HCT116 (cell line): Measurements from ENCODE around the gene NEURL2. TPM values are rescaled to one million over a fixed set of nuclear protein-coding genes. Genes with fewer than 3 reads are reported as not detected.

ENCODE experiments used
- ATAC-seq: fragments of 200-7000 bp; cut with Tn5 transposase; 2 replicates; pipeline ENCODE4 v1.9.1; 2020; ENCODE audit warnings: mild to moderate bottlenecking, moderate library complexity
- BruUV-seq: library from RNA; stranded (reverse); fragments of 400-500 nt; replicated peaks from 2 replicates; lab custom pipeline; 2021; lab: Mats Ljungman, UMichigan
- CTCF ChIA-PET: fragments of 300-600 bp; sonication (Branson Sonifier 250); formaldehyde crosslinking; loops from one replicate; lab custom pipeline; 2021; ENCODE audit warnings: antibody characterized with exemption; lab: Charles Lee
- POLR2A ChIA-PET: fragments of 300-600, 350-600 bp; sonication (Branson Sonifier 250); formaldehyde crosslinking; loops from one replicate; lab custom pipeline; 2021; ENCODE audit warnings: antibody characterized with exemption; lab: Charles Lee
- RAD21 ChIA-PET, 2 experiments: fragments of 300-600 bp; sonication (Branson Sonifier 250); formaldehyde crosslinking; loops; one replicate each; lab custom pipeline; 2023; ENCODE audit warnings: low total read pairs in 2 of 2; ENCODE audit not compliant: uncharacterized antibody in 2 of 2, unreplicated experiment in 2 of 2, low non-redundant PET in 1 of 2; lab: Charles Lee
- DNase-seq: peaks from one replicate; pipeline ENCODE4 v3.0.0-alpha.2; 2010; ENCODE audit warnings: low read depth, low spot score
- H2AFZ ChIP-seq: fragments of 200-600 bp; shearing (Covaris generic), sonication (generic); 2 replicates; pipeline ENCODE4 v1.6.1; 2017; ENCODE audit warnings: low read depth, mixed run types, mixed read lengths, antibody characterized with exemption, low read length; ENCODE audit not compliant: poor library complexity, severe bottlenecking
- H3K27ac ChIP-seq: 2 replicates; pipeline ENCODE4 v1.5.1; 2012; ENCODE audit warnings: low read depth, low read length
- H3K27me3 ChIP-seq: fragments of 200-600 bp; sonication (generic); 2 replicates; pipeline ENCODE4 v1.6.1; 2016; ENCODE audit warnings: mixed run types, low read length, mixed read lengths; ENCODE audit not compliant: insufficient read depth
- H3K36me3 ChIP-seq, 2 experiments: fragments of 200-500 bp in 1 of 2; fragments of 200-600 bp in 1 of 2; sonication (Bioruptor generic) in 1 of 2; sonication (generic) in 1 of 2; 2 replicates each; pipeline versions ENCODE4 v1.5.1 to v1.6.1; 2014 to 2016; ENCODE audit warnings: low read length in 2 of 2, inconsistent platforms in 1 of 2, mixed read lengths in 1 of 2, mixed run types in 1 of 2; ENCODE audit not compliant: insufficient read depth in 2 of 2, control insufficient read depth in 1 of 2
- H3K4me1 ChIP-seq, 2 experiments: fragments of 200-600 bp in 1 of 2; sonication (generic) in 1 of 2; 2 replicates each; pipeline versions ENCODE4 v1.5.1 to v1.6.1; 2012 to 2017; ENCODE audit warnings: low read length in 2 of 2, inconsistent platforms in 1 of 2, mild to moderate bottlenecking in 1 of 2, mixed read lengths in 1 of 2, mixed run types in 1 of 2, moderate library complexity in 1 of 2; ENCODE audit not compliant: insufficient read depth in 2 of 2, control insufficient read depth in 1 of 2
- H3K4me2 ChIP-seq: fragments of 200-600 bp; sonication (generic); 2 replicates; pipeline ENCODE4 v1.6.1; 2017; ENCODE audit warnings: mixed run types, low read length, mixed read lengths
- H3K4me3 ChIP-seq, 2 experiments: fragments of 200-600 bp in 1 of 2; sonication (generic) in 1 of 2; replicated peaks in 1 of 2; 2 replicates each; pipeline ENCODE4 v1.5.1; 2011 to 2016; ENCODE audit warnings: low read length in 2 of 2, control low read depth in 1 of 2, low read depth in 1 of 2, mild to moderate bottlenecking in 1 of 2, mixed read lengths in 1 of 2, mixed run types in 1 of 2
- H3K79me2 ChIP-seq: fragments of 200-600 bp; sonication (generic); 2 replicates; pipeline ENCODE4 v1.6.1; 2017; ENCODE audit warnings: mild to moderate bottlenecking, mixed run types, low read length, moderate library complexity, mixed read lengths; ENCODE audit not compliant: insufficient read depth
- H3K9ac ChIP-seq: fragments of 200-600 bp; sonication (generic); 2 replicates; pipeline ENCODE4 v1.6.1; 2016; ENCODE audit warnings: low read length, mixed read lengths
- H3K9me2 ChIP-seq: fragments of 200-600 bp; sonication (generic), shearing (Covaris generic); 2 replicates; pipeline ENCODE4 v1.6.1; 2017; ENCODE audit warnings: mixed run types, mild to moderate bottlenecking, moderate library complexity; ENCODE audit not compliant: insufficient read depth
- H3K9me3 ChIP-seq, 2 experiments: fragments of 200-500 bp in 1 of 2; fragments of 200-600 bp in 1 of 2; sonication (Bioruptor generic) in 1 of 2; sonication (generic) in 1 of 2; 2 replicates each; pipeline ENCODE4 v1.6.1; 2014 to 2017; ENCODE audit warnings: low read length in 2 of 2, mixed read lengths in 2 of 2, inconsistent platforms in 1 of 2, low read depth in 1 of 2, mild to moderate bottlenecking in 1 of 2, mixed run types in 1 of 2, moderate library complexity in 1 of 2; ENCODE audit not compliant: control insufficient read depth in 1 of 2, insufficient read depth in 1 of 2
- H4K20me1 ChIP-seq: fragments of 200-600 bp; sonication (generic), shearing (Covaris generic); 2 replicates; pipeline ENCODE4 v1.6.1; 2017; ENCODE audit warnings: mixed run types, mild to moderate bottlenecking, moderate library complexity; ENCODE audit not compliant: insufficient read depth
- CEBPB ChIP-seq: IDR thresholded peaks from 2 replicates; pipeline ENCODE4 v1.6.1; 2012; ENCODE audit warnings: low read depth
- EGR1 ChIP-seq: IDR thresholded peaks from 2 replicates; pipeline ENCODE4 v1.6.1; 2012; ENCODE audit warnings: low read depth
- ELF1 ChIP-seq: IDR thresholded peaks from 2 replicates; pipeline ENCODE4 v1.6.1; 2012; ENCODE audit warnings: low read depth, borderline replicate concordance
- EZH2 ChIP-seq: fragments of 200-600 bp; sonication (generic); IDR thresholded peaks from 2 replicates; pipeline ENCODE4 v1.6.1; 2017; ENCODE audit warnings: antibody characterized with exemption, mixed run types
- EZH2phosphoT487 ChIP-seq: fragments of 200-600 bp; IDR thresholded peaks from 2 replicates; pipeline ENCODE4 v1.6.1; 2018; ENCODE audit warnings: antibody characterized with exemption, borderline replicate concordance
- FOSL1 ChIP-seq: IDR thresholded peaks from 2 replicates; pipeline ENCODE4 v1.6.1; 2012; ENCODE audit warnings: low read depth
- JUND ChIP-seq: IDR thresholded peaks from 2 replicates; pipeline ENCODE4 v1.6.1; 2012
- SIN3A ChIP-seq: IDR thresholded peaks from 2 replicates; pipeline ENCODE4 v1.6.1; 2012; ENCODE audit warnings: low read depth
- SP1 ChIP-seq: IDR thresholded peaks from 2 replicates; pipeline ENCODE4 v1.6.1; 2012; ENCODE audit warnings: low read depth
- SRF ChIP-seq: IDR thresholded peaks from 2 replicates; pipeline ENCODE4 v1.6.1; 2012; ENCODE audit warnings: low read depth
- TCF7L2 ChIP-seq: IDR thresholded peaks from 2 replicates; pipeline ENCODE4 v1.7.0; 2011; ENCODE audit warnings: borderline replicate concordance, inconsistent platforms; ENCODE audit not compliant: insufficient read depth, insufficient read length; ENCODE audit errors: extremely low read depth
- YY1 ChIP-seq: IDR thresholded peaks from 2 replicates; pipeline ENCODE4 v1.6.1; 2011; ENCODE audit warnings: low read length, low read depth, moderate library complexity, mild to moderate bottlenecking; ENCODE audit not compliant: insufficient replicate concordance; ENCODE audit errors: extremely low read depth
- ZFX ChIP-seq: fragments of 450-650 bp; IDR thresholded peaks from 2 replicates; pipeline ENCODE4 v1.6.1; 2017
- ZNF274 ChIP-seq: fragments of 200-500 bp; sonication (Bioruptor generic); IDR thresholded peaks from 2 replicates; pipeline ENCODE4 v1.6.1; 2014; ENCODE audit warnings: mild to moderate bottlenecking, low read depth, low read length, inconsistent platforms
- intact Hi-C: fragments of 100-400 bp; cut with micrococcal nuclease; formaldehyde crosslinking; loops from 2 replicates; pipeline ENCODE4 v1.10.0; 2022
- total RNA-seq: library from RNA; stranded (reverse); gene quantifications from one replicate; pipeline ENCODE4 v1.2.1, GENCODE V29; 2021; ENCODE audit not compliant: unreplicated experiment
- TF ChIP-seq, protein P1 (sequence below): IDR thresholded peaks from 2 replicates; pipeline ENCODE4 v1.6.1; 2012
- TF ChIP-seq, protein P2 (sequence below), 3 experiments: fragments of 200-600 bp in 1 of 3; sonication (generic) in 1 of 3; IDR thresholded peaks in 2 of 3; conservative IDR thresholded peaks in 1 of 3; 2 replicates each; pipeline ENCODE4 v1.5.1; 2012 to 2017; ENCODE audit warnings: low read depth in 2 of 3, low read length in 2 of 3, antibody characterized with exemption in 1 of 3, borderline replicate concordance in 1 of 3, control low read depth in 1 of 3, mild to moderate bottlenecking in 1 of 3, mixed read lengths in 1 of 3, mixed run types in 1 of 3, moderate library complexity in 1 of 3; ENCODE audit not compliant: insufficient read depth in 1 of 3
- TF ChIP-seq, protein P3 (sequence below): IDR thresholded peaks from 2 replicates; pipeline ENCODE4 v1.6.1; 2011; ENCODE audit warnings: mild to moderate bottlenecking, low read length, moderate library complexity; ENCODE audit not compliant: insufficient replicate concordance; ENCODE audit errors: extremely low read depth
- TF ChIP-seq, protein P4 (sequence below): IDR thresholded peaks from 2 replicates; pipeline ENCODE4 v1.6.1; 2012

Gene NEURL2
- total RNA-seq, 1 experiment from 2014 or later: 0.96 TPM

DNA sequence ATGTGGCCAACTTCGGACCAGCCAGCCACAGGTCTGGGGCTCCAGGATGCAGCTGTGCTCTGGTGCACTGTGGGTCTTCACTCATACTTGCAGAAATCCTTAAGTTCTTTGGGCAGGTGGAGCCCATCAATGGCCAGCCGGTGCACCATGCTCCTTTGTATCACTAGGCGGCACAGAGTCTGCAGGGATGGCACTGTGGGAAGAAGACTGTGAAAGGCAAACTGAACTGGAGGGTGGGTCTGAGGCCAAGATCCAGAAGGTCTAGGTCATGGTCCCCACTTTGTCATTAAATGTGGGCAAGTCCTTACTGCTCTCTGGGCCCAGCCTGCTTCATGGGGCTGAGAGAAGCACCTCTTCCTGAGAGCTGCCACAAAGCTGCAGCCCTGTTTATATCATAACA, 2.3 kb downstream of the NEURL2 start:
- Histone ChIP-seq H3K79me2 (peaks cover 7% of the 10 kb centered on the region; the same call in 1 of the 2 replicates), H2AFZ (no peak overlapping the region), H3K4me3 (no peak overlapping the region), H3K9me3 (no peaks in the 10 kb centered on the region), H3K4me1 (peaks cover 25 to 37% of the 10 kb centered on the region in 2 experiments), H3K9ac (no peak overlapping the region), H4K20me1 (no peaks in the 10 kb centered on the region), H3K27me3 (no peaks in the 10 kb centered on the region), H3K36me3 (peaks cover 3 to 15% of the 10 kb centered on the region in 2 experiments; a peak in 3 of 4 replicates), H3K27ac (no peak overlapping the region), H3K4me2 (no peak overlapping the region), H3K9me2 (no peaks in the 10 kb centered on the region)
- ChIA-PET CTCF (no interaction called here), RAD21 (no interaction called here), POLR2A (no interaction called here)
- ATAC-seq (no peak), DNase-seq (no peak)
- TF ChIP-seq, protein P1, sequence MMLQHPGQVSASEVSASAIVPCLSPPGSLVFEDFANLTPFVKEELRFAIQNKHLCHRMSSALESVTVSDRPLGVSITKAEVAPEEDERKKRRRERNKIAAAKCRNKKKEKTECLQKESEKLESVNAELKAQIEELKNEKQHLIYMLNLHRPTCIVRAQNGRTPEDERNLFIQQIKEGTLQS: no peak
- no peak for TF ChIP-seq SP1
- intact Hi-C loops: no loop called here
- no TSS peak for BruUV-seq

DNA sequence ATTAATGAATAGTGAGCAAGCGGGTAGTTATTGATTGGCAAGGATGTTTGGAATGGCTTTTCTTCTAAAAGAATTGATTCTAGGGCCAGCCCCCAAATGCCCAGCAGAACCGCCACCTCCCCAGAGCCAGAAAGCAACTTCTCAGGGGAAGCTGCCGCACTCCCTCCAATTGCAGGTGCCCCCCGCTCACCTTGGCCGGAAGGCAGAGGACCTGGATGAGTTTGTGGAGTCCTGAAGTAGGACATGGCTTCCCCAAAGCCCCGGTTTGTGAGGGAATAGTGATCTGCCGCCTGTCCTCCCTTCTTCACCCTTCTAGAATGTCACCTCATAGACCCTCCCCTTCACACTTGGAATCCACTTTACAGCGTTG, 3.7 kb downstream of the NEURL2 start, which contains the start of gene SPATA25:
TSS of gene SPATA25 (minus strand) at position 277 of the 370 bp plus-strand sequence. CDS start at position 245, 32 bp downstream.
- no peaks in the 10 kb centered on the region for H3K9me2 ChIP-seq
- H3K9ac ChIP-seq: no peak within 1 kb of the TSS
- no peak within 1 kb of the TSS for H2AFZ ChIP-seq
- no peak within 1 kb of the TSS for H3K4me2 ChIP-seq
- no peaks in the 10 kb centered on the region for H4K20me1 ChIP-seq
- peaks cover 11% of the 10 kb centered on the region for H3K79me2 ChIP-seq
- BruUV-seq: no TSS peak
- H3K4me1 ChIP-seq: peaks cover 25 to 34% of the 10 kb centered on the region in 2 experiments
- no peak for DNase-seq
- CTCF ChIA-PET: no interaction called here
- TF ChIP-seq, protein P2, sequence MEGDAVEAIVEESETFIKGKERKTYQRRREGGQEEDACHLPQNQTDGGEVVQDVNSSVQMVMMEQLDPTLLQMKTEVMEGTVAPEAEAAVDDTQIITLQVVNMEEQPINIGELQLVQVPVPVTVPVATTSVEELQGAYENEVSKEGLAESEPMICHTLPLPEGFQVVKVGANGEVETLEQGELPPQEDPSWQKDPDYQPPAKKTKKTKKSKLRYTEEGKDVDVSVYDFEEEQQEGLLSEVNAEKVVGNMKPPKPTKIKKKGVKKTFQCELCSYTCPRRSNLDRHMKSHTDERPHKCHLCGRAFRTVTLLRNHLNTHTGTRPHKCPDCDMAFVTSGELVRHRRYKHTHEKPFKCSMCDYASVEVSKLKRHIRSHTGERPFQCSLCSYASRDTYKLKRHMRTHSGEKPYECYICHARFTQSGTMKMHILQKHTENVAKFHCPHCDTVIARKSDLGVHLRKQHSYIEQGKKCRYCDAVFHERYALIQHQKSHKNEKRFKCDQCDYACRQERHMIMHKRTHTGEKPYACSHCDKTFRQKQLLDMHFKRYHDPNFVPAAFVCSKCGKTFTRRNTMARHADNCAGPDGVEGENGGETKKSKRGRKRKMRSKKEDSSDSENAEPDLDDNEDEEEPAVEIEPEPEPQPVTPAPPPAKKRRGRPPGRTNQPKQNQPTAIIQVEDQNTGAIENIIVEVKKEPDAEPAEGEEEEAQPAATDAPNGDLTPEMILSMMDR (IDR thresholded peaks at IDR 0.05 in 2 of 3, conservative IDR thresholded peaks at IDR 0.05 in 1 of 3; ENCODE audit: borderline replicate concordance in 1 of 3, insufficient read depth in 1 of 3, low read depth in 2 of 3, low read length in 2 of 3): no peak
- TF ChIP-seq TCF7L2 (no peak), ZFX (no peak), FOSL1 (no peak), ELF1 (no peak), SIN3A (no peak), EZH2phosphoT487 (no peak), CEBPB (no peak), EGR1 (no peak), JUND (no peak), SRF (no peak), YY1 (no peak), EZH2 (no peak), ZNF274 (no peak)
- TF ChIP-seq, protein P1: no peak
- TF ChIP-seq, protein P3, sequence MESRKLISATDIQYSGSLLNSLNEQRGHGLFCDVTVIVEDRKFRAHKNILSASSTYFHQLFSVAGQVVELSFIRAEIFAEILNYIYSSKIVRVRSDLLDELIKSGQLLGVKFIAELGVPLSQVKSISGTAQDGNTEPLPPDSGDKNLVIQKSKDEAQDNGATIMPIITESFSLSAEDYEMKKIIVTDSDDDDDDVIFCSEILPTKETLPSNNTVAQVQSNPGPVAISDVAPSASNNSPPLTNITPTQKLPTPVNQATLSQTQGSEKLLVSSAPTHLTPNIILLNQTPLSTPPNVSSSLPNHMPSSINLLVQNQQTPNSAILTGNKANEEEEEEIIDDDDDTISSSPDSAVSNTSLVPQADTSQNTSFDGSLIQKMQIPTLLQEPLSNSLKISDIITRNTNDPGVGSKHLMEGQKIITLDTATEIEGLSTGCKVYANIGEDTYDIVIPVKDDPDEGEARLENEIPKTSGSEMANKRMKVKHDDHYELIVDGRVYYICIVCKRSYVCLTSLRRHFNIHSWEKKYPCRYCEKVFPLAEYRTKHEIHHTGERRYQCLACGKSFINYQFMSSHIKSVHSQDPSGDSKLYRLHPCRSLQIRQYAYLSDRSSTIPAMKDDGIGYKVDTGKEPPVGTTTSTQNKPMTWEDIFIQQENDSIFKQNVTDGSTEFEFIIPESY: no peak
- TF ChIP-seq, protein P4, sequence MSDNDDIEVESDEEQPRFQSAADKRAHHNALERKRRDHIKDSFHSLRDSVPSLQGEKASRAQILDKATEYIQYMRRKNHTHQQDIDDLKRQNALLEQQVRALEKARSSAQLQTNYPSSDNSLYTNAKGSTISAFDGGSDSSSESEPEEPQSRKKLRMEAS: no peak
- no peaks in the 10 kb centered on the region for H3K9me3 ChIP-seq
- intact Hi-C loops: no loop called here
- H3K4me3 ChIP-seq: no peak within 1 kb of the TSS
- H3K27me3 ChIP-seq: no peaks in the 10 kb centered on the region
- peaks cover 8 to 17% of the 10 kb centered on the region in 2 experiments; a peak in 2 of 4 replicates for H3K36me3 ChIP-seq
- POLR2A ChIA-PET: no interaction called here
- H3K27ac ChIP-seq: no peak within 1 kb of the TSS
- RAD21 ChIA-PET: no interaction called here
- no peak for ATAC-seq
